GM18867 (cell line): Measurements from ENCODE around the gene PSAT1.

ENCODE experiments used
- ATAC-seq: cut with Tn5 transposase; IDR thresholded peaks from one replicate; pipeline ENCODE4 v1.9.1; 2021; ENCODE audit warnings: mild to moderate bottlenecking, moderate library complexity; ENCODE audit not compliant: unreplicated experiment

PSAT1 gene

GRCh38 chr9:78292026-78292425 is 4.9 kb upstream of the PSAT1 start:
- ATAC-seq, result no peak

DNA sequence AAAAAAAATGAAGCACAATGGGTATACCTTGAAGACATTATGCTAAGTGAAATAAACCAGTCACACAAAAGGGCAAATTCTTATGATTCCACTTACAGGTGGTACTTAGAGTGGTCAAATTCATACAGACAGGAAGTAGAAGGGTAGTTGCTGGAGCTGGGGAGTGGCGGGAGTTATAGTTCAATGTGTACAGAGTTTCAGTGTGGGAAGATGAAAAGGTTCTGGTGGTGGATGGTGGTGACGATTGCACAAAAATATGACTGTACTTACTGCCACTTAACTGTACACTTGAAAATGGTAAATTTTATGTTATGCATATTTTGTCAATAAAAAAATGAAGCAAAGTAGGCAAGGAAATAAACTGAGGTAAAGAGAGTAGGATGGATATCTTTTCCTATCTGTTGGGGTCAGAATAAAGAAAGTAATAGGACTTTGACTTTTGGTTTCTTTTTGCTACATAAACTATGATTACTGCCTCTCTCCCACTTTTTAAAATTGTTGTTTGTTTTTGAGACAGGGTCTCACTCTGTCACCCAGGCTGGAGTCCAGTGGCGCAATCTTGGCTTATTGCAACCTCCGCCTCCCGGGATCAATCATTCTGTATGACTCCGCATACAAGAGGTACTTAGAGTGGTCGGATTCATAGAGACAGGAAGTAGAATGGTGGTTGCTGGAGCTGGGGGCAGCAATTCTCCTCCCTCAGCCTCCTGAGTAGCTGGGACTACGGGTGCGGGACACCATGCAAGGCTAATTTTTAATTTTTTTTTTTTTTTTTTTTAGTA is 4.0 kb upstream of the PSAT1 start:
- no peak for ATAC-seq

DNA sequence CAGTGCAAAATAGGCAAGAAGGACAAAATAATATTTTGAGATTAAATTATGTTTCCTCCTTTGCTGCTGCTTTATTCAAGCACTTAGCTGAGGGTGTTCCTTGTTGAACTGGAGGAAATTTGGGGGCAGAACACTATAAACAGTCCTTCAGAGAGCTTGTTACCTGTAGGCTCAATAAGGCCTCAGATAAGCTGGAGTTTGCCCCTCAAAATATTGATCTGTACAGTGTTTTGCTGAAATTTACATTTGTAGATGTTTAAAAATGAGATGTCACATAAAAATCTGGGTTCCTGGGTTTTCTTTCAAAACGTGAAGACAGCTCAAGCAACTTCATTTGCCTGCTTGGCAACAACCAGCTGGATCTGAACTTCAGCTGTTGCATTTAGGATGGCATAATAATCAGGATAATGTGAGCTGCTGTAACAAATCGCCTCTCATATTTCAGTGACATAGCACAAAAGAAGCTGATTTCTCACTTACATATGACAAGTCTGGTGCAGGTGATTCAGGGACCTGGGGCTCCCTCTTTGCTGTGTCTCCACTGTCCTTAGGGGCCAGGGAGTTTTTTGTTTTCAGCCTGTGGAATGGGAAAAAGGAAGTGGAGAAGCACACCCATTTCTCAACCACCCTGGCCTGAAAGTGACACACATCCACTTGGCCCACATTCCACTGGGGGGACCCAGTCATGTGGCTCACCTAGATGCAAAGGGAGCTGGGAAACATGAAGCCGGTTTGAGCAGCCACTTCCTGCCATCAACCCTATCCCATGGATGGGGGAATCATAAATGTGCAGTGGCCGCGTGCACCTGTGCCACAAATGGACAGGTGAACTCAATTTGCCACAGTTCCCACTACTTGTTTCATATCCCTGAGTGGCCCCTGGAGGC is 2.4 kb upstream of the PSAT1 start:
- no peak for ATAC-seq

- no peak for ATAC-seq
Observed at GRCh38 chr9:78295177-78295575, 1.7 kb upstream of the PSAT1 start.

DNA sequence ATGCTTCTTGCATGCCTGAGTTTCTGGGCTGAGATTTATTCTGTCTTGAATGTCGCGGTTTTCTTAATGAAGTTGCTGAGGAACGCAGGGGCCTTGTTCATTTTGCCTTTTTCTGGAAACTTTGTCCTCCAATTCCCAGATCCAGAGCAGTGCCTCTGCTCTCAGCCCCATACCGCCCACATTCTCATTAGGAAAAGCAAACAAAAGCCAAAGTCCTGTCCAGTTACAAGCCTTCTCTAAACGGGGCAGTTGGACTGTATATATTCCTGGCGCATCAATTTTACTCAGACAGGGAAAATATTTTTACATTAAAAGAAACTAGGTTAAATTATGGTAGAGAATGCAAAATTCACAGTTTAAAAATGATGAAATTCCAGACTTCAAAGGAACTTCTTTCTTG is 1.2 kb upstream of the PSAT1 start:
- no peak for ATAC-seq

DNA sequence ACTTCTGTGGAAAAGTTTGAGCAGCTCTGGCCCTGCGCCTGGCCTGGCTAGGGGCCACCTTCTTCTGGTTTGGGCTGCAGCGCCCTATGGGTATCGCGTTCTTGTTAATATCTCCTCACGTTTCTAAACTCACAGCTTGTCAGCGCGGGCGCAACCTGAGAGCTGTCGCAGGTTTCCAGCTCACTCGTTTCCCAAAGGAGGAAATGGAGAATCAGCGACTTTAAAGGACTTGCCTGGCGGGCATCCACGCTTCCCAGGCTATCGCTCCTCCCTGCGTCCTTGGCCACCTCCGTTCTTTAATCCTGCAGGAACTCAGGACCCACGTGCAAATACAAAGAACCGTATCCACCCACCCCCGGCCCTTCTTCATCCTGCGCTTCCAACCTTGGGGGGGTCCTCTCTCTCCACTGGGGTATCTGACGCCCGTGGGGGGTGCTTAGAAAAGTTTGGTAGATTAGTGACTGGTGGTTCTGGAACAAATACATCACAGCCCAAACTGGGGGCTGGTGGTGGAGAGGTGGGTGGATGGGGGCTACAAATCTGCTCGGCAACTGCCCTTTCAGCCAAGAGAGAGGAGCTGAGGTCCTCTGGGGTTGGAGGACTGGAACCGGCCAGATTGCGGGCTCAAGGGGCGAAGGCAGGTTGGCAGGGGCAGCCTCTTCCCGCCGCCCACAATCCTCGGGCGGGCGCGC is 578 bp upstream of the PSAT1 start:
- no peak for ATAC-seq

DNA sequence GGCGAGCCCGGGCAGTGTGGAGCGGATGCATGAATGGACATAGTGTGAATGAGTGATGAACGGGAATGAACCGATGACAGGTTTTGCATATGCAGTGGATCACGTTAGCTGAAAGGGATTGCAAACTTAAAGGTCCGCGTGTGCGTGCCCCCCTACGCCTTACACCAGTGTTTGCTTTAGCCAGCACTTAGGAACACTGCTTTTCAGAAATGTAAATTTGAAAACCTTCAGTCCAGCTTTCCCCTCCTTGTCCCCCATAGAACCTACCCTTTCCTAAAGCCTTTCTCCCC is 692 bp downstream of the PSAT1 start:
- ATAC-seq, result no peak

DNA sequence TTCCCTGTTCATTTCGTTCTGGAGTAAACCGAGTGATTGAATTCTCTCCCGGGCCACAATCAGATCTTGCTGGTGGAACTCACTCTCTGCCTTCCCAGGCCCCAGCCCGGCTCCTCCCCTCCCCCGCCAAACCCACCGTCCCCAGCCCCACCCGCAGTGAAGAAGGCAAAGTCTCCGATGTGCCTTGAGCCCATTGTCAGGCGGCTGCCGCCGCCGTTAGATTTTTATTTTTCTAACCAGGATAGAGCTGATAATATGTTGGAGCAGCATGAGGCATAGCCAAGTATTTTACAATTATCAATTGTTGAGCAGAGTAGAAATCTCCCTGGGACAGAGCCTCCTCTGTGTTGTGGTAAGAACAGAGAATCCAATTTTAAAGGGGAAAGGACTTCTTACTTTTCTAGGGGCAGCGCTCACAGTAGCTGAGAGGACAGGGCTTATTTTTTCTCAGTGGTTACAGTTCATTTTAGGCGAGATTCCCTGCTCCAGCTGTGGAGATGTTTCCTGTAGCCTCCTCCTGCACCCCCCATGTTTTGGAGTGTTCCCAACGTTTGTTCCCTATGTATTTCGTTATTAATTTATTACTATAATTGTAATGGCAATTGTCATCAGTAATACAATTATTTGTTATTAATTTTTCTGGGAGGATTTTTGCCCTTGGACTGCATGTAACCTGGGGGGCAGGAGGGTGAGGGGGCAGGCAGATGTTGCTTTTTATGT is 1.3 kb downstream of the PSAT1 start:
- no peak for ATAC-seq

DNA sequence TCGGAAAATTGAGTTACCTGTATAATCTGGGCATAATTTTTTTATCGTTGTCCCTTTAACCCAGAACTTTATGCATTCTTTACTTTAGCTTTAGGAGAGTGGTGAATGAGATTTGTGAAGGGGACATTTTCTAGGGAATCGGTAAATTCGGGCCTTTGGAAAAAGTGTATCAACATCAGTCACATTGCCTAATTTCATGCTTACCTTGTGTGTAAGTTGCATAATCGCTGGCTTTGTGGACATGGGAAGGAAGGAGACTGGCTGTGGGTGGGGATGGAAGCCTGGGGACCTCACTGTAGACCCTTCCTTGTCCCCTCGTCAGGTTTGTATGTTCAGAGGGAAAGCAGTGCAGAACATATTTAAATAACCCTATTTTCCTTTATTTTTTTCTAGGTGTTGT is 3.3 kb downstream of the PSAT1 start:
- ATAC-seq, result no peak

- no peak for ATAC-seq
Observed at GRCh38 chr9:78301466-78301865, 4.5 kb downstream of the PSAT1 start.

GRCh38 chr9:78303377-78304062 is 6.6 kb downstream of the PSAT1 start:
- no peak for ATAC-seq

- no peak for ATAC-seq
Observed at GRCh38 chr9:78304357-78304756, 7.4 kb downstream of the PSAT1 start.

- ATAC-seq, result no peak
Observed at GRCh38 chr9:78306222-78307076, 9.5 kb downstream of the PSAT1 start.

DNA sequence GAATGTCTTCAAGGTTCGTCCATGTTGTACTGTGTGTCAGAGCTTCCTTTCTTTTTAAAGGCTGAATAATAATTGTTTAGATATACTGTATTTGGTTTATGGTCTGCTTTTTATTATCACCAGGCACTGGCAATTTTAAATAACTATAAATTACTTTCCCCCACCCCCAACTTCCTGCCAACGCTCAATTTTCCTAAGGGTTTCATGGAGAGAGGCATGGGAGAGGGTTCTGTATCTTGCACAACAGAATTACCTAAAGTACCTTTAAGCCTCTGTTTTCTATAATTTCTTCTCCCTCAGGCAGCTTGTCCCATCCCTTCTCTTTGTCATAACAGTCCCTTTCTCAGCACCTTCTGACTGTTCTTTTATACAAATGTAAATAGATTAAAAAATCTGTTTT is 10.4 kb downstream of the PSAT1 start:
- no peak for ATAC-seq

- ATAC-seq, result no peak
Observed at GRCh38 chr9:78309066-78309465, 12.1 kb downstream of the PSAT1 start.

DNA sequence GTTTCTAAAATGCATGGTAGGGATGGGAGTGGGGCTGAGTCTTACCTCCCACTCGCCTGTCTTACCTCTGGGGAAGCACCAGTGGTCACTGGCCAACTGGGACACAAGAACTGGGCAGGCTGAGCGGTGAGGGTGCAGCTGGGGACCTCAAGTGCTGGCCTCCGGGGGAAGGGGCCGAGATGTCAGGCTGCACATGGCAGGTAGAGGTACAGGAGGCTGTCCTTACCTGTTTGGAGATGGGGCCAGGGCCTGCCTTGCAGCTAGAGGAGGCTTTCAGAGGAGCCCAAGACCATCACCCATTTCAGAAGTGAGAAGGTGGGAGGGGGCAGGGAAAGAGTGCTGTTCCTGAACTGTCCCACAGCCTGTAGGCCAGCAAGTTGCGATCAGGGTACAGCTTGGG is 14.2 kb downstream of the PSAT1 start:
- ATAC-seq, result no peak

DNA sequence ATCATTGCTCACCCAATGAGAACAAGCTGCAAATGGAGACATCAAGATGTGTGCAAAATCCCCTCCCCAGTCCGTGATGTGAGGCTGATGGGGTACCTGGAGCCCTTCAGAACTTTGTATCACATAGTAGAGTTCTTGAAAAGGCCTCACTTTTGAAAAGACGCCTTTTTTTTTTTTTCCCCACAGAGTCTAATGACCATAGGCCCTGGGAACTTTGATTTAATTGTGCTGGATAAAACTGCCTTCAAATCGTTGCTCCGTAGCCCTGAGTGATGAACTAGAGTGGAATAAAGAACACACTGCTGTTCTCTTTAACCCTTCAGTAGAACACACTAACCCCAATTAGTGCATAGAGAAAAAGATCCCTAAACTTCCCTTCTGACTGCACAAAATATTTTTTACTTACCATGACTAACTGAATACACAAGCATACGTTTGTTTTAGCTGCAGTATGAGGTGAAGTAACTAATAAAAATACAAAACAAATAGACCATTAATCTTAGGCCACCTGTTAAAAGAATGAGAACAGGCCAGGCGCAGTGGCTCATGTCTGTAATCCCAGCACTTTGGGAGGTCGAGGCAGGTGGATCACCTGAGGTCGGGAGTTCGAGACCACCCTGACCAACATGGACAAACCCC is 15.1 kb downstream of the PSAT1 start:
- no peak for ATAC-seq

- no peak for ATAC-seq
Observed at GRCh38 chr9:78314550-78314949, 17.6 kb downstream of the PSAT1 start.
